BJ (cell line): ENCODE data around the gene CEP162. TPM values are rescaled to one million over a fixed set of nuclear protein-coding genes. Genes with fewer than 3 reads are reported as not detected.

Experiments used
- CTCF ChIA-PET: fragments of 350-600 bp; formaldehyde crosslinking; extraction: SDS; loops from one replicate; lab custom pipeline; 2021; ENCODE audit warnings: antibody characterized with exemption, inconsistent platforms; lab: Yijun Ruan, JAX
- POLR2A ChIA-PET: fragments of 300-600 bp; sonication (Branson Sonifier 250); formaldehyde crosslinking; extraction: SDS; loops from one replicate; lab custom pipeline; 2021; ENCODE audit warnings: antibody characterized with exemption; lab: Charles Lee
- DNase-seq: peaks from one replicate; pipeline ENCODE4 v3.0.0-alpha.2; 2011; ENCODE audit warnings: low read depth
- H3K27me3 ChIP-seq: 2 replicates; pipeline ENCODE4 v1.6.0; 2011; ENCODE audit warnings: low read length; ENCODE audit not compliant: control insufficient read depth, insufficient read depth
- H3K36me3 ChIP-seq: 2 replicates; pipeline ENCODE4 v1.5.1; 2011; ENCODE audit warnings: low read length; ENCODE audit not compliant: control insufficient read depth, insufficient read depth
- H3K4me3 ChIP-seq: 2 replicates; pipeline ENCODE4 v1.5.1; 2011; ENCODE audit warnings: low read depth, mild to moderate bottlenecking, control low read depth, low read length
- CTCF ChIP-seq: IDR thresholded peaks from 2 replicates; pipeline ENCODE4 v1.5.1; 2011; ENCODE audit warnings: low read depth, mild to moderate bottlenecking, control low read depth, inconsistent platforms, low read length, moderate library complexity; ENCODE audit not compliant: insufficient read depth
- polyA plus RNA-seq: library from polyadenylated mRNA; depleted of rRNA; stranded (reverse); fragments of >200 nt; gene quantifications from 2 replicates; pipeline ENCODE4 v1.2.3, GENCODE V29; 2011

The CEP162 gene
- polyA plus RNA-seq, 1 experiment = 0.75 TPM

GRCh38 chr6:84258866-84259265 is 31.4 kb upstream of the CEP162 start:
- Histone ChIP-seq H3K36me3 (no peaks in the 10 kb centered on the region), H3K4me3 (no peak overlapping the region), H3K27me3 (peaks cover 4% of the 10 kb centered on the region; the same call in 1 of the 2 replicates)
- ChIA-PET POLR2A (no interaction called here), CTCF (interaction anchor here (0.6 kb wide), 1 partner anchor 1350 kb away, joined by 3 read pairs; no protein-coding TSS in a partner anchor)
- TF ChIP-seq CTCF = no peak
- DNase-seq = no peak

GRCh38 chr6:84258268-84258667 is 30.8 kb upstream of the CEP162 start:
- TF ChIP-seq CTCF = no peak
- POLR2A ChIA-PET = no interaction called here
- Histone ChIP-seq H3K4me3 (no peak overlapping the region), H3K27me3 (peaks cover 4% of the 10 kb centered on the region; the same call in 1 of the 2 replicates), H3K36me3 (no peaks in the 10 kb centered on the region)
- no peak for DNase-seq
- CTCF ChIA-PET = interaction anchor here (0.6 kb wide), 1 partner anchor 1351 kb away, joined by 3 read pairs; no protein-coding TSS in a partner anchor

DNA sequence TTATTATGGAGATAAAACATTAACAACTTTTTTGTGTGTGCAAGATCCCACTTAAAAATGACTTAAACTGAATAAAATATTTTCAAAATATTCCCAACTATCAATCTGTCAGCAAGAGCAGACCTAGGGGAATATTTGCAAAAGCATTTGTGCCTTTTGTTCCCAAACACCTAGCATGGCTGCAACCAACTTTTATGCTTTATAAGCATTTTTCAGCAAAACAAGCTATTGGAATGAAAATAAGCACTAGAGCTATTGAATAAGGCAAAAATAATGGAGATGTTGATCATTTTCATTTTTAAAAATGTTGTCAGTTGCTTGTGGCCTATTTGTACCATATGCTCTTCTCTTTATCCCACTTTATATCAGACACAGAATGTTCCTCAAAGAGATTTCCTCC is 28.2 kb upstream of the CEP162 start:
- ChIA-PET CTCF (interaction anchor here (1.0 to 1.2 kb wide), 2 partner anchors 13 to 641 kb away, joined by 3 to 4 read pairs; no protein-coding TSS in a partner anchor), POLR2A (no interaction called here)
- DNase-seq = no peak
- H3K4me3 ChIP-seq = no peak overlapping the region
- H3K27me3 ChIP-seq = peaks cover 4% of the 10 kb centered on the region; the same call in 1 of the 2 replicates
- no peak for TF ChIP-seq CTCF
- H3K36me3 ChIP-seq = no peaks in the 10 kb centered on the region

- TF ChIP-seq CTCF = no peak
- DNase-seq = no peak
- Histone ChIP-seq H3K4me3 (no peak overlapping the region), H3K36me3 (no peaks in the 10 kb centered on the region), H3K27me3 (peaks cover 4% of the 10 kb centered on the region; the same call in 1 of the 2 replicates)
- ChIA-PET CTCF (interaction anchor here (0.6 to 0.9 kb wide), 2 partner anchors 25 to 669 kb away, joined by 3 read pairs; partner anchors contain the start of gene CEP162), POLR2A (no interaction called here)
These were observed 25.9 kb upstream of the CEP162 start for GRCh38 chr6:84253380-84253779.

DNA sequence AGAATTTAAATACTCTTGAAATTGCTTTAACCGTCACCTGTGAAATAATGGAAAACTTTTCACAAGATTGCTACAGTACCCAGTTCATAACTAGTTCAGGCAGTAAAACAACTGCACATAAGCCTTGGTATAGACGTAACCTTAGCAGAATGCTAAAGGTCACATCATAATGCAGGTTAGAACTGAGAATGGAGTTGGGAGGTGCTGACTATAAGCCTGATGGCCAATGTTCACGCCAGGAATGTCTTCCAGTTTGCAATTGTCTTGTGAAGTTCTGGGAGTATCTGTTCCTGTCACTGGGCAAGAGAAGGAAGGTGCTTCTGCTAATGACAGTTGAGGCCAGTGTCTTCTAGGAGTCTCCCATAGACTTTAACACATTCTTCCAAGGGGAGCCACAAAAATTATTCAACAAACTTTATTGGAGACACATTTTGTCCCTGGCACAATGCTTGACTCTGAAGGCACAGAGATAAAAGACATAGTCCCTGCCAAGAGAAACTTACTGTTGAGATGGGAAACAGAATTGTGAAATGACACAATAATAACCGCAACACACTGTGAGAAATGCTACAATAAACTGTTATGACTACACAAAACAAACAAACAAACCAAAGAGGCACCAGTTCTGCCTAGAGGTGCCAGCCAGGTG is 24.6 kb upstream of the CEP162 start:
- H3K27me3 ChIP-seq = peaks cover 4% of the 10 kb centered on the region; the same call in 1 of the 2 replicates
- no peaks in the 10 kb centered on the region for H3K36me3 ChIP-seq
- ChIA-PET POLR2A (no interaction called here), CTCF (no interaction called here)
- DNase-seq = no peak
- no peak for TF ChIP-seq CTCF
- no peak overlapping the region for H3K4me3 ChIP-seq
